Body of pancreas (tissue), 4 donors: Measurements from ENCODE around the gene TIMM10.

Experiments
- CTCF ChIP-seq, 7 experiments: fragments of 450-650 bp in 4 of 7; fragments of 200-600 bp in 3 of 7; sonication (generic) in 3 of 7; IDR thresholded peaks; one replicate each; pipeline ENCODE4 v1.5.1; 2016 to 2019; ENCODE audit warnings: antibody characterized with exemption in 7 of 7
- POLR2A ChIP-seq, 3 donors: fragments of 450-650 bp; IDR thresholded peaks; one replicate each; pipeline ENCODE4 v1.6.1; 2016; ENCODE audit warnings: antibody characterized with exemption in 3 of 3, mild to moderate bottlenecking in 2 of 3

GRCh38 chr11:57562596-57562995, 32.0 kb upstream of the TIMM10 start:
- TF ChIP-seq CTCF (IDR thresholded peaks at IDR 0.05) (no peak), POLR2A (IDR thresholded peaks at IDR 0.05) (no peak)
